HG02571 (cell line): ENCODE data around the gene FOXO1.
A peak's percentile ranks its signal among the peaks of the same experiment; 100 is the strongest.
"Not testable (repeated sequence)": the region's sequence is repeated elsewhere in the genome, so short reads cannot be mapped to it uniquely, and the experiment has no call there.

Source experiments
- ATAC-seq: cut with Tn5 transposase; IDR thresholded peaks from one replicate; pipeline ENCODE4 v1.9.1; 2021; ENCODE audit warnings: mild to moderate bottlenecking, moderate library complexity; ENCODE audit not compliant: unreplicated experiment

The FOXO1 gene

DNA sequence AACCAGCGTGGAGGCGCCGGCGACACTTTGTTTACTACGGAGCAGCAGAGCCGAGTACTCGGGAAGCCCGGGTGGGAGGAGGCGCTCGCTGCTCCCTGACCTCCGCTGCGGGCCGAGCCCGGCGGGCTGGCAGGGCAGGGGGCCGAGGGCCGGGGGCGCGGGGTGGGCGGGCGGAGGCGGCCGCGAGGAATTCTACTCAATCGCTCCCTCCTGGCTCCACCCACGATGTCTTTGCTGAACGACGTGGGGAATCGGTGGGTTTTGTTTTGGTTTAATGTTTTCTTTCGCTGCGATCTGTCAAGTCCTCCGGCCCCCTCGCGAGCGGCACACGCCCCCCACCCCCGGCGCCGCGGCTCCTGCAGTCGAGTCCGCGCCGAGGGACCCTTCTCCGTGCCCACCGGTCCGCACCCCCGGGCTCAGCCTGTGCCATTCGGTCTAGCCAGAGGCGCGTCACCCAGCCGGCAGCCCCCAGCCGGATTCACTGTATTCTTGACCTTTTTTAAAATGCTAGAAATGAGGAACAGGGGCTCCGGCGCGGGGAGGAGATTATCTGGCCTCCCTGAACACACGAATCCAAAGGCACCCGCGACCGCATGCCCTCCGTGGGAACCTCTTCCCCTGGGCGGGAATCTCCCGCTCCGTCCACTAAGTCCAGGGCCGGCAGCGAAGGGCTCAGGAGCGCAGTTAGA is 636 bp upstream of the FOXO1 start:
- ATAC-seq = peak; percentile 19

DNA sequence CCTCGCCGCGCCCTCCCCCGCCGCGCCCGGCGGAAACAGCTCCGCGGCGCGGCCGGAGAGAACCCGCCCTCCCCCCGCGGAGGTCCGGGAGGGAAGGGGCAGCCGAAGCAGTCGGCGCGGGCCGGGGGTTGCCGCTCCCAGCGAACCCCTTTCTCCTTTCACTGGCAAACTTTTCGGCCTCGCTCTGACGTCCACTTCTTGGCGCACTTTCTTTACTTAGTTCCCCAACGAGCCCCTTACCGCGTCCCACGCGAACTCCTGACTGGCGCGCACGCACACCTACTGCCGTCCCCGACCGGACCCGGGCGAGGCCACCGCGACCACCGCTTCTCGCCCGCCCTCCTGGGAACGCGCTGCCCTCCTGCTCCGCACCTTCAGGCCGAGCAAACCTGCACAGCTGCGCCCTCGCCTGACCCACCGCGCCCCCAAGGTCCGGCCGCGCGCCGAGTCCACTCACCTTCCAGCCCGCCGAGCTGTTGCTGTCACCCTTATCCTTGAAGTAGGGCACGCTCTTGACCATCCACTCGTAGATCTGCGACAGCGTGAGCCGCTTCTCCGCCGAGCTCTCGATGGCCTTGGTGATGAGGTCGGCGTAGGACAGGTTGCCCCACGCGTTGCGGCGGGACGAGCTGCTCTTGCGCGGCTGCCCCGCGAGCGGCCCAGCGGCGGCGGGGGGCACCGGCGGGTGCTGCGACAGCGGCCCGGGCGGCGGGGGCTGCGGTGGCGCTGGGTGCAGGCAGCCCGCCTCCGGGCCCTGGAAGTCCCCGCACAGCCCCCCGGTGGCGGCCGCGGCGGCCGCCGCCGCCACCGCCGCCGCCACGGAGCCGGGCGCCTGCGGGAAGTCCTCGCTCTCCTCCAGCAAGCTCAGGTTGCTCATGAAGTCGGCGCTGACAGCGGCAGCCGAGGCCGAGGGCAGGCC is 1.1 kb downstream of the FOXO1 start:
- peak; percentile 8 for ATAC-seq

DNA sequence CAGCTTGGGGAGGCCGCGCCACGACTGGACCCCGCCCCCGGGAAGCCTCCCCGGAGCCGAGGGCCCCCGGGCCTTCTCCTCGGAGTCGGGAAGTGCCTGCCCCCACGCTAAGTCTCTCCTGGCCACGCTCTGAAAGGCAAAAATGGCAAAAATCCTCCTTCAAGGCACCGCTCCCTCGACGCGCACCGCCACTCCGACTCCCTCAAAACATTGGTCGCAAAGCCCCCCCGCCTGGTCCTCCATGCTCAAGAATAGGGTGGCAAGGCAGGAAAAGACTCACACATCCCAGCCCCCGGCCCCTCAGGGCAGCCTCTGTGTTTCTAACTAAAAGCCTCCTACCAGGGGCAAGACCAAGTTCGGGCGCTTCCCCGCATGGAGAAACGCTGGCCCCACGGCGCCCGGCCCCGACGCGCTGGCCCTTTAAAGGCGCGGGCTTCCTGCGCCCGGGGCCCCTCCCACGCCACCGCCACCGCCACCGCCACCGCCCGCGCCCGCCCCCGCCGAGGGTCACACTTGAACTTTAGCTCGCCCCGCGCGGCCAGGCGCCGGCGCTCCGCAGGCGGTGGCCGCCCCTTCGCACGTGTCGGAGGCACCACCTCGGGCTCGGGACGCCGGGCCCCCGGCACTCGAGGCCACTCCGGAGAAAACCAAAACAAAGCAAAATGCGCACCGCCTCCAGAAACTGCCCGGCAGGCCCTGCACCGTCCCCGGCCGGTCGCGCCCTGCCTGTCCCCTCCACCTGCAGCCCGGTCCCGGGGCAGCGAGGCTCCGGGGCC is 1.9 kb downstream of the FOXO1 start:
- peak; percentile 28 for ATAC-seq

DNA sequence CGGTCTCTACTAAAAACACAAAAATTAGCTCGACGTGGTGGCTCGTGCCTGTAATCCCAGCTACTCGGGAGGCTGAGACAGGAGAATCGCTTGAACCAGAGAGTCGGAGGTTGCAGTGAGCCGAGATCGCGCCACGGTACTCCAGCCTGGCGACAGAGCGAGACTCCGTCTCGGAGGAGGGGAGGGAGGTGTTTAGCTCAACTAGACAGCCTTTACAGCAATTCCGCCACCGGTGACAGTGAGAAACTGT is 2.4 kb downstream of the FOXO1 start:
- ATAC-seq = not testable (repeated sequence)

DNA sequence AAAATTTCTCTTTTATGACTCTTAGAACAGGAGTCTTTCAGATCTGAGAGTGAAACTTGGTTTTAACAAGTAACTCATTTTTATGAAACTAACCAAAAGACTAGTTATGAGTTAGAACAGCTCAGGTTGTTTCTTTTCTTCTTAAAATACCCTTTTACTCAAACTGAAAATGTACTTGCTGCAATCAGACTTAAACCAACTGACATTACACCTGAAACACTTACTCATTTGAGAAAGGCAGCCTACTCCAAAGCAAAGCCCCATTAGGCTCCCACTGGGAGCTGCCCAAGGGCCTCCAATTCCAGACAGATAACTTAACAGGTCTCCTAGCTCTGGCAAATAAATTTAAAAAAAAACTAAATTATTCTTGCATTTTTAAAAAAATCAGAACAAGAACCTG is 3.6 kb downstream of the FOXO1 start:
- peak; percentile 21 for ATAC-seq

DNA sequence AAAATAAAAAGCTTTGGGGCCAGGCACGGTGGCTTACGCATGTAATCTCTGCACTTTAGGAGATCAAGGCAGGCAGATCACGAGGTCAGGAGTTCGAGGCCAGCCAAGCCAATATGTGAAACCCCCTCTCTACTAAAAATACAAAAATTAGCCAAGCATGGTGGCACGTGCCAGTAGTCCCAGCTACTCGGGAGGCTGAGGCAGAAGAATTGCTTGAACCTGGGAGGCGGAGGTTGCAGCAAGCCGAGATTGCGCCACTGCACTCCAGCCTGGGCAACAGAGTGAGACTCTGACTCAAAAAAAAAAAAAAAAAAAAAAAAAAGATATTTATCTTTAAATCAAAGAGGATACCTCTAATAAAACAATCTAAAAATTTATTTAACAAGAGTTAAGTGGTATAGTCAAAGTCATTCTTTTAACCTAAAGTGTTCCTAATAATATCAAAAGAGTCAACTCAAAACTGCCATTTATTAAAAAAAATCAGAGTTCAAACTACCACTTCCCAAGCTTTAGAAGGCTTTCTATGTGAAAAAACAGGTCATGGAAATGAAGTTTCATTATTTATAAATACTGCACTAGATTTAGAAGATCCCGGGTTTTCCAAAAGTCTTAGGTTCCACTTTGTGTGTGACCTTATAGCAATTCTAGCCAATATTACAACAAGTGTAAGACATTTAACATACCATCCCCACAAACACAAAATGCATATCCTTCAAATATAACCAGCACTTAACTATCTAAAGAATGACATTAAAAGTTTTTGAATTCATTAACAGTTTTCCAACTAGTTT is 4.4 kb downstream of the FOXO1 start:
- no peak for ATAC-seq

DNA sequence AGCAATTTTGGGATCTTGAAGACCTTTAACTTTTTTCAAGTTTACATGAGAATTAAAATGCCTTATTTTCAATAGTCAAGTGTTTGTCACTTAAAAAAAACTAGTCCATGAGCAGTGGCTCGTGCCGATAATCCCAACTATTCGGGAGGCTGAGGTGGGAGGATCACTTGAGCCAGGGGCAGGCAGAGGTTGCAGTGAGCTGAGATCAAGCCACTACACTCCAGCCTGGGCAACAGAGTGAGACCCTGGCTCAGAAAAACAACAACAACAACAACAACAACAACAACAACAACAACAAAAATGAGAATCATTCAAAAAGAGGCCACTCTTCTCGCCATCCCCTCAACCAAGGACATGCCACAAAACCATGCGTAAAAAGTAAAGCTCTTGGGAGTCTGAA is 5.7 kb downstream of the FOXO1 start:
- ATAC-seq = no peak

DNA sequence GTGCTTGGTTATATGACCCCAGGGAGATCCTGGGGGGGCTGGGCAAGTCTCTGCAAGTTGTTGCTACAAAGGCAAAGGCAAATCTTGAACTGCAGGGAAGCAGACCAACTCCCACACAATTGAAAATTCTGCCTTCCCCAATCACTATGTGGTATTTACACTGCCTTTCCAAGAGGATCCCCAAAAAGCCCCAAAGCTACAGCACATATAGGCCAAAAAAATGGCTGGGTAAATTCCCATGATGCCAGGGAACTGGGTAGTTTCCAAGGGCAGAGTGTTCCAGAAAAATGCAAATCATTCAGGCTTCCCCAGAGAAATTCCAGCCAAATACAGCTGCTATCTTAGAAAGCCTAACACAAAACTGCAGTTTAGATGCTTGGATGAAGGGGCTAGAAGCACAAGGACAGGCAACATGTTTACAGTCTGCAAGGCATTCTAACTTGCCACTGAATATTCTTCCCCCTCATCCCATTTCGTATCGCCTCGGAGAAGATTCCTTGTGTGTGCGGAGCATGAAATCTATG is 6.2 kb downstream of the FOXO1 start:
- ATAC-seq = no peak

DNA sequence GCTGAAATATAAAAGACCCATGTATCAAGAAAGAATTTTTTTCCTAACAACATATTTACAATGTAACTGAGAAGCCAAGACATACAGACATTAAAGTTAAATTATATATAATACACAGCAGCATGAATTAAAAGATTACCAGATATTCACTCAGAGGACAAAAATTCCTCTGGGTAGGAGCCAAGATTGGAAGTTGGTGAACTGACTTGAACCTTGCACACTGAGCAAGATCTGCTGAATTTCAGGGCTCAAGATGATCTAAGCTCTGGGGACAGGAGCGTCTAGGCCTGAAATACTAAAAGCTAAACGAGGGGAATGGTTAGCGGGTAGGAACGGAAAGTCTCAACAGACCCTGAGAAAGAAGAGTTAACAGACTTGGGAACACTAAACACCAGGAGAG is 8.5 kb downstream of the FOXO1 start:
- ATAC-seq = no peak

DNA sequence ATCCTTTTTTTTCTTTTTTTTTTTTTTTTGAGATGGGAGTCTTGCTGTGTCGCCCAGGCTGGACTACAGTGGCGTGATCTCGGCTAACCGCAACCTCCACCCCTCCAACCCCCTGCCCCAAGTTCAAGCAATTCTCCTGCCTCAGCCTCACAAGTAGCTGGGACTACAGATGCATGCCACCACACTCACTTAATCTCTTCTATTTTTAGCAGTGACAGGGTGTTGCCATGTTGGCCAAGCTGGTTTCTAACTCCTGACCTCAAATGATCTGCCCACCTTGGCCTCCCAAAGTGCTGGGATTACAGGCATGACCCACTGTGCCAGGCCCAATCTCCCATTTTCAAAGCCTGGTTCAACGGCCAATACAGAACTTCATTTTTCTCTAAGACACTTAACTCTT is 9.1 kb downstream of the FOXO1 start:
- no peak for ATAC-seq

DNA sequence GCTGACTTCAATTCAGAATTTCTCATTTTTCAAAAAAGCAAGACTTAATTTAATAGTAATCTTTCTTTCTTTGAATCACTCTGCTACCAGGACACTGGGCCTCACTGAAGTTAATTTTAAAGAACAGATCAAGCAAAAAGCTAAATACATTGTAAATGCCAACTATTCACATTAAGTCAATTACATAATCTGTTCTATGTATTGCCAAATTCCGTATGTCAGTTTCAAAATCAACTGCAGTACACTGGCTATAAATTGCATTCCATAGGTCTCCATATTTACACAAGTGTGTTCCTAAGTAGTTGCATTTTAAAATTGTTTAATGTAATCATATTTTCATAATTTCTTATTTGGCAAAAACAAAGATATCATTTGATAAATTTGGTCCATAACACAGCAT is 10.1 kb downstream of the FOXO1 start:
- no peak for ATAC-seq

DNA sequence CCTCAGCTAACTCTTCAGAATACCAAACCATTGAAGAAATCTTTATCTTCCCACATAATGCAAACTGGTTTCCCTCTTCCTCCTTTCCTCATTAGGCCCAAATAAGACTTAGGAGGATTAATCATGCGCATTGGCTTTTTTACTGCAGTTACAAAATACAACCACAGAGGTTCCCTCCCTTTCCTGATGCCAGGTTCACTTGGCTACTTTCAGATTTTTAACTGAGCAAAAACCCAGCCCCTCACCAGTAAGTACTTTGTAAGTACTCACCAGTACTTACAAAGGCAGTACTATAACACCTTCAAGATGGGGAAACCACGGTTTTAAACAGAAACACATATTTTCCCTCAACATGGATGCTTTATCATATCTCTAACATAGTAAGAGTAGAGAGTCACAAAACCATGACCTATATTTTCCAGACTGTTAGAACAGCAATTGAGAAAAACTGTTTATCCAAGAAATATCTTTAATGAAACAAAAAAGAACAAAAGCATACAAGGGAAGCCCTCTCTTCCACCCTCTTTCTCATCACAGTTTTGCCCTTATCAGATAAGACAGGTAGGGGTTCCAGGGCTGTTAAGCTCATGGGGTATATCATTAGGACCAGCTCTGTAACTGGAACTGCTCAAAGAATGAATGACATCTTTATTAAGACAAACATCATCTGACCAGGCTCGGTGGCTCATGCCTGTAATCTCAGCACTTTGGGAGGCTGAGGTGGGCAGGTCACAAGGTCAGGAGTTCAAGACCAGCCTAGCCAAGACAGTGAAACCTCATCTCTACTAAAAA is 12.7 kb downstream of the FOXO1 start:
- no peak for ATAC-seq

DNA sequence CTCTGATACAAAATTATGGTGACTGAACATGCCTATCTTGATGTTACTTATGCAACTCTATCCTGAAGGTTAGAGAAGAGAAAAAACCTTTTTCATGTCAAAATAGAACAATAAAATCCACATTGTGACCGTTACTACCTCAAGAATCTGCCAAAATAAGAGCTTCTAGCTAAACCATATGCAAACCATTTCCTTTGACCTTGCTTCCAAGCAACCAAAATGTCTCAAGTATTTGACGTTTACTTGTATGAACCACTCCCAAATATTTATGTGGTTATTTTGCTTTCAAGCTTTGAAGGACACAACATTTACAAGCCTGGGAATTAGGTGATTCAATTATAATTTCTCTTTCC is 13.9 kb downstream of the FOXO1 start:
- peak; percentile 37 for ATAC-seq

DNA sequence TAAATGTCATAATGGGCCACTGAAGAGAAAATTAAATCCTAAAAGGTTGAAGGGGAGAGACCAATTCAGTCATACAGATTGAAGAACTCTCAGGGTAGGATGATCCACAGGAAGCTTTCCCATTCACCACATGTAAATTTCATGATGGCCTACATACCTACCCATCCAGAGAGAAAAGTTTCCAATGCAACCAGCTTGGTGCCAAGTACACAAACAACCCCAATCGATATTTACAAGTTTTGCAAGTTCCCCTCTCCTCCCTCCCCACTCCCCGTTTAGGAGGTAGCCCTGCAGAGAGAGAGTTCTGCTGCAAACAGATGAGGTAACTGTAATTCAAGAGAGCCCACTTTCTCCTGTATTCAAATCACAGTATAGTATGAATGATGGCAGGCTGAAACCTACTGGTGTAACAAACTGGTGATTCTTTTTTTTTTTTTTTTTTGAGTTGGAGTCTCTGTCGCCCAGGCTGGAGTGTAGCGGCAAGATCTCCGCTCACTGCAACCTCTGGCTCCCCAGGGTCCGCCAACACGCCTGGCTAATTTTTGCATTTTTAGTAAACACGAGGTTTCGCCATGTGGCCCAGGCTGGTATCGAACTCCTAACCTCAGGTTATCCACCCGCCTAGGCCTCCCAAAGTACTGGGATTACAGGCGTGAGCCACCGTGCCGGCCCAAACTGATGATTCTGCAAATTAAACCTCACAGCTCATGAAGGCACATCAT is 14.4 kb downstream of the FOXO1 start:
- peak; percentile 48 for ATAC-seq

DNA sequence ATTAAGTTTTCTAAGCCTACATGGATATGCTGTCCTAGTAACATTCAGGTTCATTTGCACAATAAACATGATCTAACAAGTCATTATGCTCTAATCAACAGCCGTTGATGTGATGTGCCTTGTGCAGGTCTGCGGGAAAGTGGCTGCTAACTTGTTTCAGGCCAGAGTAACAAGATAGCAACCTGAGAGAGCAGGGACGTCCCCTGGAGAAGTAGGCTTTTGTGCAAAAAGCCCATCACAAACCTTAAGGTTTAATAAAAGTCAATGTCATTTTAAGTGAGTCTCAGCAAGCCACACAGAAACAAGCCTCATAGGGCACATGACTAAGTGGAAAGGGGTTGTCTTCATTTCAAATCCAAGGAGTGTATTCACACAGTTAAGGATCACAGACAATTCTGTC is 17.6 kb downstream of the FOXO1 start:
- no peak for ATAC-seq

DNA sequence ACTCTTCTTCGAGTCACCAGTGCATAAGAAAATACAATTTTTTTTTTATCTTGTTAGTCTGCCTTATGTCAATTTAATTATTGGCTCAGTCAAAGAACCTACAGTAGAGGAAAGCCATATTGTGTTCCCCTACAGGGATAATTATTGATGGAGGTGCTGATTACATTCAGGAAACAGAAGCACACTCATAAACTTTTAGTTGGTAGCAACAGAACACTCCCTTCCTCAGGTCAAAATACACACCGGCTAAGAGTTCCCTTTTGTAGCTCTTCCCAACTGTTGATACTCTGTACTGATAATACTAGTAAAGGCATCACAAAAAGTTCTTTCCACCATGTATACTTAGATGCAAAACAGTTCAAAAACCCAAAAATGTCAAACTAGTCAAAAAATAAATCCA is 18.4 kb downstream of the FOXO1 start:
- no peak for ATAC-seq

DNA sequence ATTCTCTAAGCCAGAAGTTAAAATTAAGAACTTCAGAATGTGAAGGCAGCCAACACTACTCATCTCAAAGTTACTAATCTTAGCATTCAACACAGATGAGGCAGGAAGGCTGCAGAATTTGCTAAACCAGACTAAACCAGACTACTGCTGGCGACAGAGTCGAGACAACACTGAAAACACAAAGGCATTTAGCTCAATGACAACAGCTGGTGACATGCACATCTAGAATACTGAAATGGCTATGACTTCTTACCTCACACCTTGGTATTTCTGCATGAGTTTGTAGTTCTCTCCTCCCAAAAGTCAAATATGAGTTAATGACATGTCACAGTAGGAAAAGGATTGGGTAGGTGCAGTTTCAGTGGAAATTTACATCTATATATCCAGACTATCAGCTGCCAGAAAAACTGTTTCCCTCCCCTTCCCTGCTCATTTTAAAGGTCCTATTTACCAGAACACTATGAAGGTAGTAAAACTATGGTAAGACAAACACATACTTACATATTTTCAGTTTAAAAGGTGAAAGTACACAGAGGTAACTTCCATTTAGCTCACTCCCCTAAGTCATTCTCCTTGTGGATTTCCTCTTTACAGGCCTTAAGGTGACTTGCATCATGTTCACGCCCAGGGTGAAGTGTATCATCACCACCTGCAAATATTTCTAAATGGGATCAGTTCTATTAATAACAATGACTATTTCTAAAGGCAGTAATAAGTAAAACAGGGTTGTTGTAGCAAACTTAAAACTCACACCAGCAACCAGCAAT is 21.4 kb downstream of the FOXO1 start:
- no peak for ATAC-seq

DNA sequence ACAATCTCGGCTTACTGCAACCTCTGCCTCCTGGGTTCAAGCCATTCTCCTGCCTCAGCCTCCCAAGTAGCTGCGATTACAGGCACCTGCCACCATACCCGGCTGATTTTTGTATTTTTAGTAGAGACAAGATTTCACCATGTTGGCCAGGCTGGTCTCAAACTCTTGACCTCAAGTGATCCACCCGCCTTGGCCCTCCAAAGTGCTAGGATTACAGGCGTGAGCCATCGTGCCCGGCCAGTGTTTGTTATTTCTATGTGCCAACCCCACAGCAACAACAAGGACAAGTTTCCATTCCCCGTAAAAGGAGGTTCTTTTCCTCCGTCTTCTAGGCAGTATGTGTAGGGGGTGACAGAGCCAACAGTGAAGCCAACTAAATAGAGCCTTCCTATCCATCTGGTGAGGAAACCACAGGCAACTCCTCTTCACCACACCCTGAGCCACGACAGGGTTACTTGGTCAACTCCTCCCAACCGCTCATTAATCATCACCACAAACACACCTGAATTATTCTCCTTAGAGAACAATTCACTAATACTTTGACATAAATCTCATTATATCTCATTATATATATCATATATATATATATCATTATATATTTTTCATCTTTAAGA is 25.5 kb downstream of the FOXO1 start:
- no peak for ATAC-seq
